HepG2 (cell line): ENCODE measurements around the gene ABCG2. TPM values are rescaled to one million over a fixed set of nuclear protein-coding genes. Genes with fewer than 3 reads are reported as not detected.
A peak's percentile ranks its signal among the peaks of the same experiment; 100 is the strongest.

Experiments used
- ATRX ChIP-seq: sonication (generic); formaldehyde crosslinking; IDR thresholded peaks from 2 replicates; pipeline ENCODE4 v1.4.0; 2020; ENCODE audit warnings: missing genetic modification reagents, borderline replicate concordance
- FOSL1 ChIP-seq: sonication (generic); formaldehyde crosslinking; IDR thresholded peaks from 2 replicates; pipeline ENCODE4 v1.9.0; 2021; ENCODE audit warnings: missing genetic modification reagents, borderline replicate concordance
- MBNL3 ChIP-seq: fragments of 250-450 bp; sonication (Bioruptor Pico); conservative IDR thresholded peaks from 2 replicates; pipeline ENCODE4 v1.8.0; 2022; ENCODE audit warnings: mild to moderate bottlenecking, inconsistent platforms
- MEF2D ChIP-seq: sonication (generic); formaldehyde crosslinking; IDR thresholded peaks from 2 replicates; pipeline ENCODE4 v1.5.1; 2020; ENCODE audit warnings: mild to moderate bottlenecking, missing genetic modification reagents
- NBN ChIP-seq: fragments of 450-650 bp; conservative IDR thresholded peaks from 2 replicates; pipeline ENCODE4 v1.6.1; 2017
- POLR2AphosphoS5 ChIP-seq: IDR thresholded peaks from 2 replicates; pipeline ENCODE4 v1.6.1; 2012; ENCODE audit warnings: low read depth, low read length
- RAD21 ChIP-seq: fragments of 450-650 bp; formaldehyde crosslinking; IDR thresholded peaks from 2 replicates; pipeline ENCODE4 v1.5.0; 2020; ENCODE audit warnings: mild to moderate bottlenecking
- SETDB1 ChIP-seq: sonication (generic); formaldehyde crosslinking; IDR thresholded peaks from 2 replicates; pipeline ENCODE4 v1.5.1; 2020; ENCODE audit warnings: missing genetic modification reagents, mild to moderate bottlenecking, borderline replicate concordance
- SMC3 ChIP-seq: IDR thresholded peaks from 2 replicates; pipeline ENCODE4 v1.6.1; 2011; ENCODE audit warnings: low read length, improper control_type of control experiment
- SNAI1 ChIP-seq: sonication (generic); formaldehyde crosslinking; IDR thresholded peaks from 2 replicates; pipeline ENCODE4 v1.5.0; 2020; ENCODE audit warnings: mild to moderate bottlenecking, missing genetic modification reagents, borderline replicate concordance
- TAF1 ChIP-seq: sonication (generic); formaldehyde crosslinking; IDR thresholded peaks from 2 replicates; pipeline ENCODE4 v1.4.0; 2020; ENCODE audit warnings: missing genetic modification reagents
- TCF12 ChIP-seq, 2 experiments: fragments of 450-650 bp in 1 of 2; sonication (generic) in 1 of 2; formaldehyde crosslinking in 1 of 2; IDR thresholded peaks; 2 replicates each; pipeline versions ENCODE4 v1.6.1 to v1.8.0; 2017 to 2022; ENCODE audit warnings: antibody characterized with exemption in 1 of 2, mild to moderate bottlenecking in 1 of 2, missing genetic modification reagents in 1 of 2, moderate library complexity in 1 of 2
- ZBTB38 ChIP-seq: sonication (generic); formaldehyde crosslinking; IDR thresholded peaks from 2 replicates; pipeline ENCODE4 v1.5.1; 2020; ENCODE audit warnings: mild to moderate bottlenecking, missing genetic modification reagents
- ZMAT3 ChIP-seq: sonication (generic); formaldehyde crosslinking; conservative IDR thresholded peaks from 2 replicates; pipeline ENCODE4 v1.7.0; 2021; ENCODE audit warnings: missing genetic modification reagents
- ZNF543 ChIP-seq: sonication (generic); formaldehyde crosslinking; IDR thresholded peaks from 2 replicates; pipeline ENCODE4 v1.4.0; 2020; ENCODE audit warnings: mild to moderate bottlenecking, missing genetic modification reagents
- ZNF546 ChIP-seq: sonication (generic); formaldehyde crosslinking; conservative IDR thresholded peaks from 2 replicates; pipeline ENCODE4 v1.8.1; 2023; ENCODE audit warnings: mild to moderate bottlenecking, missing genetic modification reagents
- ZNF660 ChIP-seq: sonication (generic); formaldehyde crosslinking; IDR thresholded peaks from 2 replicates; pipeline ENCODE4 v1.5.1; 2020; ENCODE audit warnings: mild to moderate bottlenecking, low read depth, missing genetic modification reagents, borderline replicate concordance
- ZNF883 ChIP-seq: sonication (generic); formaldehyde crosslinking; IDR thresholded peaks from 2 replicates; pipeline ENCODE4 v1.5.1; 2020; ENCODE audit warnings: mild to moderate bottlenecking, missing genetic modification reagents; ENCODE audit errors: not compliant biosample characterization
- ZSCAN20 ChIP-seq: sonication (generic); formaldehyde crosslinking; IDR thresholded peaks from 2 replicates; pipeline ENCODE4 v1.4.0; 2020; ENCODE audit warnings: missing genetic modification reagents, mild to moderate bottlenecking, borderline replicate concordance
- ZSCAN29 ChIP-seq: sonication (generic); formaldehyde crosslinking; conservative IDR thresholded peaks from 2 replicates; pipeline ENCODE4 v1.4.0; 2020; ENCODE audit warnings: mild to moderate bottlenecking, missing genetic modification reagents
- polyA plus RNA-seq, 8 experiments: library from polyadenylated mRNA; depleted of rRNA in 3 of 8; stranded (reverse) in 7 of 8; unstranded in 1 of 8; fragments of >200 nt; fragmentation: Illumina TruSeq in 4 of 8; extraction: Trizol in 4 of 8; gene quantifications; 2 replicates each; pipeline versions ENCODE4 v1.2.1 to v1.2.3, GENCODE V29; 2011 to 2016; ENCODE audit warnings: low read depth in 4 of 8, missing spikeins in 1 of 8, mixed read lengths in 1 of 8; ENCODE audit not compliant: insufficient read depth in 1 of 8
- total RNA-seq, 5 experiments: library from RNA; depleted of rRNA; stranded (reverse); fragments of >200 nt; fragmentation: Illumina TruSeq; extraction: Trizol; gene quantifications; 2 replicates each; pipeline ENCODE4 v1.2.3, GENCODE V29; 2016; ENCODE audit warnings: low read depth in 1 of 5
- TF ChIP-seq, protein P1 (sequence below): sonication (generic); formaldehyde crosslinking; conservative IDR thresholded peaks from 2 replicates; pipeline ENCODE4 v1.4.0; 2020; ENCODE audit warnings: missing genetic modification reagents
- TF ChIP-seq, protein P2 (sequence below): sonication (generic); formaldehyde crosslinking; IDR thresholded peaks from 2 replicates; pipeline ENCODE4 v1.4.0; 2020; ENCODE audit warnings: mild to moderate bottlenecking, low read depth, missing genetic modification reagents
- TF ChIP-seq, protein P3 (sequence below): sonication (generic); formaldehyde crosslinking; conservative IDR thresholded peaks from 2 replicates; pipeline ENCODE4 v1.8.1; 2023; ENCODE audit warnings: missing genetic modification reagents
- TF ChIP-seq, protein P4 (sequence below): sonication (generic); formaldehyde crosslinking; IDR thresholded peaks from 2 replicates; pipeline ENCODE4 v1.4.0; 2020; ENCODE audit warnings: low read depth, missing genetic modification reagents

ABCG2 gene
- total and polyA plus RNA-seq, 2 of the 13 experiments (the other 11 are each of a cell fraction or from before 2014, with no cell fraction given) = 10.0 to 15.7 TPM

DNA sequence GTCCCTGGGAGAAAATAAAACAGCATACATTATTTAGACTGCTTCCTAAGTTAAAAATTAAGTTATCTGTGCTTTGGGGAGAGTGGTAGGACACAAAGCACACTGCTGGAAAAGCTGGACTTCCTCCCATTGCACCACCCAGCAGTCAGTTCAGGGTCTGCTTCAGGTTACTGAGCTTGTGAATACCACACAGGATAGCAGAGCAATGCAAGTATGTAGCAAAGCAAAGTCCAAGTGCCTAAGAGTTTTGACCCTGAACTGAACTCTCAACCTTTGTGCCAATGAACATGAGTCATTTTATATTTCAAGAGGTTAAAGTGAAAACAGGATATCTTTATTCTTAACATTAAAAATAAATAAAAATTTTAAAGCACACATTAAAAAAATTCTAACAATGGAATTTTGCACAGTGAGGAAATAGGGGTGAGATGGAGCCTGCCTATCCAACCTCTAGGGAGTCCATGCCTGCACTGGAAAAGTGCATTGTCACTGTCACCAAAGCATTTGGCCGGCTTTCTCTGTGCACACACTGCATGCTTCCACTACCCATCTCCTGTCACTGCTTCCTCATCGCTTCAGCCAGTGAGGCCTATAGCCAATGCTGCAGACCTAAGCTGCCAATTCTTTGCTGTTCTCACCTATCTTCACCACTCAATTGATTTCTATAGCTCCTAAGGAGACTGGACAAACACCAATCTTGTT, 50.9 kb downstream of the ABCG2 start (continued):
- TF ChIP-seq NBN (no peak), ZMAT3 (CRISPR knock-in tag) (peak; percentile 76; the same call in 1 of the 2 replicates), ZSCAN20 (CRISPR knock-in tag) (no peak), TAF1 (CRISPR knock-in tag) (no peak), SNAI1 (CRISPR knock-in tag) (no peak), ZSCAN29 (CRISPR knock-in tag) (no peak), ZNF883 (CRISPR knock-in tag) (no peak), MEF2D (CRISPR knock-in tag) (peak; percentile 89), POLR2AphosphoS5 (no peak), TCF12 (IDR thresholded peaks at IDR 0.05) (no peak), TCF12 (CRISPR knock-in tag; IDR thresholded peaks at IDR 0.05) (no peak), ZNF543 (CRISPR knock-in tag) (no peak; the same call in 1 of the 2 replicates), ZNF546 (CRISPR knock-in tag) (no peak), FOSL1 (CRISPR knock-in tag) (peak; percentile 79; the same call in 1 of the 2 replicates), ZBTB38 (CRISPR knock-in tag) (no peak), ATRX (CRISPR knock-in tag) (no peak), MBNL3 (CRISPR knock-in tag) (no peak), ZNF660 (CRISPR knock-in tag) (no peak), SMC3 (peak; percentile 50), SETDB1 (CRISPR knock-in tag) (no peak), RAD21 (CRISPR knock-in tag) (no peak)
- TF ChIP-seq, protein P1, sequence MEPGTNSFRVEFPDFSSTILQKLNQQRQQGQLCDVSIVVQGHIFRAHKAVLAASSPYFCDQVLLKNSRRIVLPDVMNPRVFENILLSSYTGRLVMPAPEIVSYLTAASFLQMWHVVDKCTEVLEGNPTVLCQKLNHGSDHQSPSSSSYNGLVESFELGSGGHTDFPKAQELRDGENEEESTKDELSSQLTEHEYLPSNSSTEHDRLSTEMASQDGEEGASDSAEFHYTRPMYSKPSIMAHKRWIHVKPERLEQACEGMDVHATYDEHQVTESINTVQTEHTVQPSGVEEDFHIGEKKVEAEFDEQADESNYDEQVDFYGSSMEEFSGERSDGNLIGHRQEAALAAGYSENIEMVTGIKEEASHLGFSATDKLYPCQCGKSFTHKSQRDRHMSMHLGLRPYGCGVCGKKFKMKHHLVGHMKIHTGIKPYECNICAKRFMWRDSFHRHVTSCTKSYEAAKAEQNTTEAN (CRISPR knock-in tag) = peak; percentile 42; the same call in 1 of the 2 replicates
- TF ChIP-seq, protein P2, sequence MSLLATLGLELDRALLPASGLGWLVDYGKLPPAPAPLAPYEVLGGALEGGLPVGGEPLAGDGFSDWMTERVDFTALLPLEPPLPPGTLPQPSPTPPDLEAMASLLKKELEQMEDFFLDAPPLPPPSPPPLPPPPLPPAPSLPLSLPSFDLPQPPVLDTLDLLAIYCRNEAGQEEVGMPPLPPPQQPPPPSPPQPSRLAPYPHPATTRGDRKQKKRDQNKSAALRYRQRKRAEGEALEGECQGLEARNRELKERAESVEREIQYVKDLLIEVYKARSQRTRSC (CRISPR knock-in tag) = no peak
- TF ChIP-seq, protein P3, sequence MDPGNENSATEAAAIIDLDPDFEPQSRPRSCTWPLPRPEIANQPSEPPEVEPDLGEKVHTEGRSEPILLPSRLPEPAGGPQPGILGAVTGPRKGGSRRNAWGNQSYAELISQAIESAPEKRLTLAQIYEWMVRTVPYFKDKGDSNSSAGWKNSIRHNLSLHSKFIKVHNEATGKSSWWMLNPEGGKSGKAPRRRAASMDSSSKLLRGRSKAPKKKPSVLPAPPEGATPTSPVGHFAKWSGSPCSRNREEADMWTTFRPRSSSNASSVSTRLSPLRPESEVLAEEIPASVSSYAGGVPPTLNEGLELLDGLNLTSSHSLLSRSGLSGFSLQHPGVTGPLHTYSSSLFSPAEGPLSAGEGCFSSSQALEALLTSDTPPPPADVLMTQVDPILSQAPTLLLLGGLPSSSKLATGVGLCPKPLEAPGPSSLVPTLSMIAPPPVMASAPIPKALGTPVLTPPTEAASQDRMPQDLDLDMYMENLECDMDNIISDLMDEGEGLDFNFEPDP (CRISPR knock-in tag) = no peak
- TF ChIP-seq, protein P4, sequence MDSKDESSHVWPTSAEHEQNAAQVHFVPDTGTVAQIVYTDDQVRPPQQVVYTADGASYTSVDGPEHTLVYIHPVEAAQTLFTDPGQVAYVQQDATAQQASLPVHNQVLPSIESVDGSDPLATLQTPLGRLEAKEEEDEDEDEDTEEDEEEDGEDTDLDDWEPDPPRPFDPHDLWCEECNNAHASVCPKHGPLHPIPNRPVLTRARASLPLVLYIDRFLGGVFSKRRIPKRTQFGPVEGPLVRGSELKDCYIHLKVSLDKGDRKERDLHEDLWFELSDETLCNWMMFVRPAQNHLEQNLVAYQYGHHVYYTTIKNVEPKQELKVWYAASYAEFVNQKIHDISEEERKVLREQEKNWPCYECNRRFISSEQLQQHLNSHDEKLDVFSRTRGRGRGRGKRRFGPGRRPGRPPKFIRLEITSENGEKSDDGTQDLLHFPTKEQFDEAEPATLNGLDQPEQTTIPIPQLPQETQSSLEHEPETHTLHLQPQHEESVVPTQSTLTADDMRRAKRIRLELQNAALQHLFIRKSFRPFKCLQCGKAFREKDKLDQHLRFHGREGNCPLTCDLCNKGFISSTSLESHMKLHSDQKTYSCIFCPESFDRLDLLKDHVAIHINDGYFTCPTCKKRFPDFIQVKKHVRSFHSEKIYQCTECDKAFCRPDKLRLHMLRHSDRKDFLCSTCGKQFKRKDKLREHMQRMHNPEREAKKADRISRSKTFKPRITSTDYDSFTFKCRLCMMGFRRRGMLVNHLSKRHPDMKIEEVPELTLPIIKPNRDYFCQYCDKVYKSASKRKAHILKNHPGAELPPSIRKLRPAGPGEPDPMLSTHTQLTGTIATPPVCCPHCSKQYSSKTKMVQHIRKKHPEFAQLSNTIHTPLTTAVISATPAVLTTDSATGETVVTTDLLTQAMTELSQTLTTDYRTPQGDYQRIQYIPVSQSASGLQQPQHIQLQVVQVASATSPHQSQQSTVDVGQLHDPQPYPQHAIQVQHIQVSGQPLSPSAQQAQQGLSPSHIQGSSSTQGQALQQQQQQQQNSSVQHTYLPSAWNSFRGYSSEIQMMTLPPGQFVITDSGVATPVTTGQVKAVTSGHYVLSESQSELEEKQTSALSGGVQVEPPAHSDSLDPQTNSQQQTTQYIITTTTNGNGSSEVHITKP (CRISPR knock-in tag) = 0 out of 2 replicates have a peak, but pooled peaks have one; percentile 6
